Measurements from ENCODE around the gene LRRN4. TPM values are rescaled to one million over a fixed set of nuclear protein-coding genes. Genes with fewer than 3 reads are reported as not detected.
"Not testable (repeated sequence)": the region's sequence is repeated elsewhere in the genome, so short reads cannot be mapped to it uniquely, and the experiment has no call there.

Gene LRRN4
- total RNA-seq, 4 donors from 2014 or later: not detected

DNA sequence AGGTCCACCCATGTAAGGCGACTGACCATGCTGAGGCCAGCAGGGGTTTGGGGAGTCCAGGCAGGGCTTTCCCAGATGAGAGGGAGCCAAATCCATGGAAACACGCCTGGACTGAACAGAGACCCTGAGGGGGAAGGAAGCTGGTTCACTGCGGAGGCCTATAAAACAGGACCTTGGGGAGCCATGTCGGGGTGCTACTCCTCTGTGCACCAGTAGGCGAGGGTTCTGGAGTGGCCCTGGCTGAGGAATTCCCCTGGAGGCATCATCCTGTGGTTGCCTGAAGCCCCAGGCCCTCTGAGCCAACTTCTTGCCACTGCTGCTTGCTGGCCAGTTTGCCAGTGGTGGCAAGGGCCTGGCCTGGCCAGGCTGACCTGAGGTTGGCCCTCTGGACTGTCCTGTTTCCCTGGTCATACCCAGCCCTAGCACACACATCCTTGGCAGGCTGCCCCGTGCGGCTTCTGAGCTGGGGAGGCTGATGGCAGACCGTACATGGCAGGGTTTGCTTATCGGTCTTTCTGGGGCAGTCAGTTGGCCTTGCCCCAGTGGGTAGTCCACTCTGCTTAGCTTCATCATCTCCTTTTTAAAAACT lies 2.2 kb upstream of the LRRN4 start:
- peaks cover 0 to 13% (median 1%) of the 10 kb centered on the region in 4 donors for H3K4me1 ChIP-seq
- H3K4me3 ChIP-seq: no peak overlapping the region
- no peak for DNase-seq (ENCODE audit: low spot score in 2 of 2)
- TF ChIP-seq POLR2A (IDR thresholded peaks at IDR 0.05) (no peak), EP300 (IDR thresholded peaks at IDR 0.05) (no peak)
- TF ChIP-seq, protein P1, sequence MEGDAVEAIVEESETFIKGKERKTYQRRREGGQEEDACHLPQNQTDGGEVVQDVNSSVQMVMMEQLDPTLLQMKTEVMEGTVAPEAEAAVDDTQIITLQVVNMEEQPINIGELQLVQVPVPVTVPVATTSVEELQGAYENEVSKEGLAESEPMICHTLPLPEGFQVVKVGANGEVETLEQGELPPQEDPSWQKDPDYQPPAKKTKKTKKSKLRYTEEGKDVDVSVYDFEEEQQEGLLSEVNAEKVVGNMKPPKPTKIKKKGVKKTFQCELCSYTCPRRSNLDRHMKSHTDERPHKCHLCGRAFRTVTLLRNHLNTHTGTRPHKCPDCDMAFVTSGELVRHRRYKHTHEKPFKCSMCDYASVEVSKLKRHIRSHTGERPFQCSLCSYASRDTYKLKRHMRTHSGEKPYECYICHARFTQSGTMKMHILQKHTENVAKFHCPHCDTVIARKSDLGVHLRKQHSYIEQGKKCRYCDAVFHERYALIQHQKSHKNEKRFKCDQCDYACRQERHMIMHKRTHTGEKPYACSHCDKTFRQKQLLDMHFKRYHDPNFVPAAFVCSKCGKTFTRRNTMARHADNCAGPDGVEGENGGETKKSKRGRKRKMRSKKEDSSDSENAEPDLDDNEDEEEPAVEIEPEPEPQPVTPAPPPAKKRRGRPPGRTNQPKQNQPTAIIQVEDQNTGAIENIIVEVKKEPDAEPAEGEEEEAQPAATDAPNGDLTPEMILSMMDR (IDR thresholded peaks at IDR 0.05): no peak
- H3K27ac ChIP-seq: no peak overlapping the region
- peaks cover 0 to 28% of the 10 kb centered on the region in 2 donors for H3K27me3 ChIP-seq
- 85 to 95% methylated on average over 8 to 9 of the region's 9 CpGs for WGBS, 2 donors
- no peaks in the 10 kb centered on the region for H3K36me3 ChIP-seq
- H3K9me3 ChIP-seq: no peaks in the 10 kb centered on the region

GRCh38 chr20:6055161-6055783 lies 1.4 kb upstream of the LRRN4 start:
- TF ChIP-seq, protein P1 (IDR thresholded peaks at IDR 0.05): no peak
- TF ChIP-seq POLR2A (IDR thresholded peaks at IDR 0.05): no peak
- no peak for TF ChIP-seq EP300 (IDR thresholded peaks at IDR 0.05)
- H3K4me3 ChIP-seq: no peak overlapping the region
- no peaks in the 10 kb centered on the region for H3K36me3 ChIP-seq
- no peak overlapping the region for H3K27ac ChIP-seq
- peaks cover 0 to 32% of the 10 kb centered on the region in 2 donors for H3K27me3 ChIP-seq
- H3K4me1 ChIP-seq: peaks cover 0 to 13% (median 1%) of the 10 kb centered on the region in 4 donors
- DNase-seq (ENCODE audit: low spot score in 2 of 2): no peak
- no peaks in the 10 kb centered on the region for H3K9me3 ChIP-seq
- whole genome bisulfite sequencing, 2 donors: 63 to 70% methylated on average over 10 of the region's 10 CpGs

GRCh38 chr20:6054689-6055051 lies 810 bp upstream of the LRRN4 start:
- Histone ChIP-seq H3K27me3 (peaks cover 0 to 32% of the 10 kb centered on the region in 2 donors), H3K4me1 (peaks cover 0 to 13% (median 1%) of the 10 kb centered on the region in 4 donors)
- H3K4me3 ChIP-seq; H3K36me3 ChIP-seq; DNase-seq (ENCODE audit: low spot score in 2 of 2); H3K27ac ChIP-seq; H3K9me3 ChIP-seq: not testable (repeated sequence)
- 60 to 69% methylated on average over 4 of the region's 4 CpGs for WGBS, 2 donors

DNA sequence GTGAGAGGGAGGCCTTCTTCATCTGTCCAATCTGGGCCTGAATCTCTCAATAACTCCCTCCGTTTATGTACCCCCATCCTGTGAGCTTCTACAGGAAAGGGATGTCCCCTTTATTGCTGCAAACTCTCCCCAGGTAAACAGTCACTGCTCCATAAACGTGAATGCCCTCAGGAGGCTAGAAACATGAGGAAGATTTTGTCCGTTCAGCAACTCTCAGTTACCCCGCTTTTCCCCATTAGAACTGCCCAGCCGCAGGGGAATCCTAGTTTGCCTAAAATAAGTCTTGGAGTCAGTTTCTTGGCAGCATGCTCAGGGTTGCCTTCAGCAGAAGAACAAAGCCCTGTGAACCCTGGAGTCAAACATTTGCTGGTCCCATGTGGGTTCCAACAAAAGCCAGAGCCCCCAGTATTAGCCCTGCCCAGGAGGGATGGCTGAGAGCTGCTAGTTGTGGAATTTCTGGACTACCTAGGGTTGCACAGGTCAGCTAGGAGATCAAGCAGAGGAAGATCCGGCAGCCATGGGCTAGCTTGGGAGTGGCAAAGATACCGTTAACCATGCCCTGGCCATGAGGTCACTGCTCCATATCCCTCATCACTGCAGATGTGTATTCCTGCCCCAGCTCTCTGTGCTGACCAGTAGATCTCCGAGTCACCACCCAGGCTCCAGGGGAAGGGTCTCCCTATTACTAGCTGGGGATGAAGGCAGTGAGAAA lies 640 bp downstream of the LRRN4 start:
- H3K27me3 ChIP-seq: peaks cover 0 to 32% of the 10 kb centered on the region in 2 donors
- H3K36me3 ChIP-seq: no peaks in the 10 kb centered on the region
- no peak for TF ChIP-seq EP300 (IDR thresholded peaks at IDR 0.05)
- TF ChIP-seq, protein P1 (IDR thresholded peaks at IDR 0.05): no peak
- TF ChIP-seq POLR2A (IDR thresholded peaks at IDR 0.05): no peak
- H3K9me3 ChIP-seq: no peaks in the 10 kb centered on the region
- H3K4me3 ChIP-seq: no peak overlapping the region
- H3K4me1 ChIP-seq: peaks cover 0 to 13% (median 1%) of the 10 kb centered on the region in 4 donors
- H3K27ac ChIP-seq: no peak overlapping the region
- WGBS, 2 donors: 51 to 58% methylated on average over 7 to 8 of the region's 8 CpGs
- no peak for DNase-seq (ENCODE audit: low spot score in 2 of 2)

DNA sequence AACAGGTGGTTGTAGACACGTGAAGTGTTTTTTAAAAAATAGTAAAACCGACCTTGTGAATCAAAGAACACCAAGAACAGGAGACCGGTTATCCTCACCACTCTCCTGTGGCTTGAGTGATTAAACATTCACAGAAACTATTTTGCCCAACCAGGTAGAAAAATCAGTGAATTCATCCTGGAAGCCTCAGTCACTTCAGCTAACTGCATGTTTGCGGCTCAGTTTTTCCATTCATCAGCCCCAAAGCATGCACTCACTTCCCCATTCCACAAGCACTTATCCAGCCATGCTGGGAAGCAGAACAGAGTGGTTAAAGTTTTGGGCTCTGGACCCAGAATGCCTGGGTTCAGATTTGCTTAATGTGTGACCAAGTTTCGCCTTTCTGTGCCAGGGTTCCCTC lies 2.4 kb downstream of the LRRN4 start:
- Histone ChIP-seq H3K27me3 (peaks cover 0 to 32% of the 10 kb centered on the region in 2 donors), H3K4me1 (peaks cover 0 to 13% (median 1%) of the 10 kb centered on the region in 4 donors), H3K27ac (no peak overlapping the region), H3K36me3 (no peaks in the 10 kb centered on the region), H3K4me3 (no peak overlapping the region), H3K9me3 (no peaks in the 10 kb centered on the region)
- DNase-seq (ENCODE audit: low spot score in 2 of 2): no peak
- 38 to 52% methylated on average over 5 of the region's 5 CpGs for WGBS, 2 donors
- TF ChIP-seq POLR2A (IDR thresholded peaks at IDR 0.05) (no peak), EP300 (IDR thresholded peaks at IDR 0.05) (no peak)
- TF ChIP-seq, protein P1 (IDR thresholded peaks at IDR 0.05): no peak

Data from tibial nerve (tissue), 4 donors.